HL-60/S4 treated with retinoic acid at 250 ng/mL for 4 days and 3 days (cell line): ENCODE data around the gene NR2C2AP.

ENCODE experiments used
- in situ Hi-C: fragments of 300-500 bp; cut with MboI; formaldehyde crosslinking; loops from 2 replicates; pipeline ENCODE4 v1.7.0; 2022; ENCODE audit warnings: low sequenced_read_pairs

The NR2C2AP gene

GRCh38 chr19:19154768-19155494, 48.3 kb downstream of the NR2C2AP start:
- in situ Hi-C loops: loop anchor here (25.0 kb wide), 1 partner anchor 332 kb away; no protein-coding TSS in a partner anchor

GRCh38 chr19:19152668-19153384, 50.4 kb downstream of the NR2C2AP start:
- in situ Hi-C loops: loop anchor here (25.0 kb wide), 1 partner anchor 334 kb away; no protein-coding TSS in a partner anchor

- in situ Hi-C loops: loop anchor here (25.0 kb wide), 1 partner anchor 336 kb away; no protein-coding TSS in a partner anchor
Measured at GRCh38 chr19:19151418-19151817, 51.8 kb downstream of the NR2C2AP start.
